CD14-positive monocyte (primary cell): Measurements from ENCODE around the gene UBR7. TPM values are rescaled to one million over a fixed set of nuclear protein-coding genes. Genes with fewer than 3 reads are reported as not detected.

Experiments
- DNase-seq, 3 donors: peaks; one replicate each; pipeline ENCODE4 v3.0.0-alpha.2; 2011 to 2022
- H2AFZ ChIP-seq: 2 replicates; pipeline ENCODE4 v1.6.0; 2012; ENCODE audit warnings: mild to moderate bottlenecking, low read depth, low read length, inconsistent platforms; ENCODE audit not compliant: insufficient read depth, poor library complexity, severe bottlenecking
- H3K27ac ChIP-seq, 2 donors: 1 replicate in 1 of 2; 2 replicates in 1 of 2; pipeline ENCODE4 v1.5.1; 2012 to 2013; ENCODE audit warnings: low read length in 2 of 2, control low read depth in 1 of 2, inconsistent platforms in 1 of 2, low read depth in 1 of 2, mild to moderate bottlenecking in 1 of 2
- H3K27me3 ChIP-seq, 2 donors: one replicate each; pipeline versions ENCODE4 v1.6.0 to v1.6.1; 2011 to 2013; ENCODE audit warnings: low read length in 2 of 2; ENCODE audit not compliant: control insufficient read depth in 2 of 2, insufficient read depth in 2 of 2
- H3K36me3 ChIP-seq, 2 donors: replicated peaks in 1 of 2; 1 replicate in 1 of 2; 2 replicates in 1 of 2; pipeline versions ENCODE4 v1.5.1 to v1.6.1; 2012 to 2013; ENCODE audit warnings: low read length in 2 of 2, control low read depth in 1 of 2, inconsistent platforms in 1 of 2, mild to moderate bottlenecking in 1 of 2; ENCODE audit not compliant: insufficient read depth in 2 of 2, control insufficient read depth in 1 of 2
- H3K4me1 ChIP-seq, 2 donors: 1 replicate in 1 of 2; 2 replicates in 1 of 2; pipeline versions ENCODE4 v1.5.1 to v1.6.1; 2012 to 2013; ENCODE audit warnings: low read length in 2 of 2, control low read depth in 1 of 2, inconsistent platforms in 1 of 2, mild to moderate bottlenecking in 1 of 2, moderate library complexity in 1 of 2; ENCODE audit not compliant: insufficient read depth in 2 of 2, control insufficient read depth in 1 of 2
- H3K4me2 ChIP-seq: replicated peaks from 2 replicates; pipeline ENCODE3; 2012; ENCODE audit warnings: low read length, moderate library complexity, mild to moderate bottlenecking; ENCODE audit not compliant: poor library complexity, severe bottlenecking; ENCODE audit errors: extremely low read depth
- H3K4me3 ChIP-seq, 3 experiments: fragments of 200-600 bp in 1 of 3; sonication (generic) in 1 of 3; replicated peaks in 1 of 3; 1 replicate in 2 of 3; 2 replicates in 1 of 3; pipeline ENCODE4 v1.5.1; 2011 to 2013; ENCODE audit warnings: low read length in 3 of 3, mild to moderate bottlenecking in 3 of 3, control low read depth in 2 of 3, low read depth in 2 of 3, inconsistent platforms in 1 of 3, moderate library complexity in 1 of 3
- H3K79me2 ChIP-seq: 2 replicates; pipeline ENCODE4 v1.6.0; 2012; ENCODE audit warnings: mild to moderate bottlenecking, control low read depth, inconsistent platforms, low read length, moderate library complexity; ENCODE audit not compliant: insufficient read depth
- H3K9ac ChIP-seq: 2 replicates; pipeline ENCODE4 v1.6.0; 2017; ENCODE audit warnings: low read length, mild to moderate bottlenecking; ENCODE audit not compliant: insufficient read depth, poor library complexity, severe bottlenecking
- H3K9me3 ChIP-seq, 2 donors: replicated peaks in 1 of 2; 1 replicate in 1 of 2; 2 replicates in 1 of 2; pipeline versions ENCODE4 v1.5.1 to v1.6.1; 2012 to 2013; ENCODE audit warnings: low read length in 2 of 2, control low read depth in 1 of 2; ENCODE audit not compliant: control insufficient read depth in 1 of 2, insufficient read depth in 1 of 2
- H4K20me1 ChIP-seq: 2 replicates; pipeline ENCODE4 v1.6.0; 2012; ENCODE audit warnings: mild to moderate bottlenecking, low read length, control low read depth, moderate library complexity; ENCODE audit not compliant: insufficient read depth
- H3K27ac Mint-ChIP-seq, 7 donors: one replicate each; pipeline ENCODE4 v1.8.0; 2020; ENCODE audit warnings: mild to moderate bottlenecking in 7 of 7, mixed read lengths in 7 of 7, moderate library complexity in 6 of 7, inconsistent platforms in 2 of 7
- H3K27me3 Mint-ChIP-seq, 3 donors: one replicate each; pipeline ENCODE4 v1.8.0; 2021 to 2022; ENCODE audit warnings: low read depth in 3 of 3, mild to moderate bottlenecking in 3 of 3, mixed read lengths in 3 of 3, moderate library complexity in 3 of 3, inconsistent platforms in 1 of 3
- H3K36me3 Mint-ChIP-seq, 2 donors: one replicate each; pipeline ENCODE4 v1.8.0; 2020; ENCODE audit warnings: mixed read lengths in 2 of 2, inconsistent platforms in 1 of 2, mild to moderate bottlenecking in 1 of 2
- H3K4me1 Mint-ChIP-seq: one replicate; pipeline ENCODE4 v1.8.0; 2020; ENCODE audit warnings: mild to moderate bottlenecking, mixed read lengths
- H3K4me3 Mint-ChIP-seq, 2 donors: one replicate each; pipeline ENCODE4 v1.8.0; 2020; ENCODE audit warnings: mild to moderate bottlenecking in 2 of 2, mixed read lengths in 2 of 2, moderate library complexity in 1 of 2
- H3K9me3 Mint-ChIP-seq, 7 donors: one replicate each; pipeline ENCODE4 v1.8.0; 2020 to 2022; ENCODE audit warnings: mixed read lengths in 7 of 7, mild to moderate bottlenecking in 6 of 7, moderate library complexity in 6 of 7, inconsistent platforms in 2 of 7
- CTCF ChIP-seq: fragments of 200-600 bp; IDR thresholded peaks from one replicate; pipeline ENCODE4 v1.8.0; 2022; ENCODE audit warnings: antibody characterized with exemption, mild to moderate bottlenecking
- WGBS: methylation state at CpG from one replicate; pipeline ENCODE4 v1.1.5; 2013; ENCODE audit warnings: missing lambda C conversion rate; ENCODE audit not compliant: insufficient coverage; 5-methylcytosine and 5-hydroxymethylcytosine counted together
- intact Hi-C, 2 donors: fragments of 100-400 bp; cut with micrococcal nuclease; formaldehyde crosslinking; loops; one replicate each; pipeline versions ENCODE4 v1.15.0 to v1.15.1; 2023
- polyA plus RNA-seq, 3 donors: library from polyadenylated mRNA; depleted of rRNA in 1 of 3; unstranded in 2 of 3; stranded (reverse) in 1 of 3; fragments of 300-500 nt in 2 of 3; fragments of >200 nt in 1 of 3; fragmentation: Illumina TruSeq in 2 of 3; gene quantifications; 1 replicate in 2 of 3; 2 replicates in 1 of 3; pipeline ENCODE4 v1.2.3, GENCODE V29; 2012 to 2021

The UBR7 gene
- polyA plus RNA-seq, 3 donors, result 8.2 to 16.7 (median 14.0) TPM

DNA sequence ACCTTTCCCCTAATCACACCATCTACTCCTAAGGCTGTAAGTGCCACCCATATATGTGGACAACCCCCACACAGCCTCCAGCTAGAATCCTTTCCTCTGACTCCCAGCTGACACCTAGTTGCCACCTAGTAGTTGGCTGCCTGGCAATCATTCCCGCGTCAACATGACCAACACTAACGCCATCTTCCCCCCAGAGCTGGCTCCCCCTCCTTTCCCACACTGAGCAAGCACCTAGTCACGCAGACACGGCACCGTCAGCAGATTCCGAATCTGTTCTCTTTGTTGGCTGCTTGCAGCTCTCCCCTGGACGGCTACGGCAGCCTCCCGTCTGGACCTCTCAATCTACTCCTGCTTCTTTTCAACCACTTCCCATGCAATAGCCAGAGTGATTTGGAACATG is 27.7 kb downstream of the UBR7 start:
- 70% methylated on average over 10 of the region's 10 CpGs for WGBS
- Histone ChIP-seq H3K27me3 (peaks cover 0 to 18% of the 10 kb centered on the region in 2 donors), H3K79me2 (no peaks in the 10 kb centered on the region), H3K9me3 (no peaks in the 10 kb centered on the region), H3K4me3 (no peak overlapping the region), H4K20me1 (no peaks in the 10 kb centered on the region), H3K9ac (no peak overlapping the region), H2AFZ (no peak overlapping the region), H3K27ac (no peak overlapping the region), H3K4me1 (peaks cover 0 to 10% of the 10 kb centered on the region in 2 donors), H3K36me3 (peaks cover 0 to 12% of the 10 kb centered on the region in 2 donors), H3K4me2 (no peak overlapping the region)
- Mint-ChIP-seq H3K9me3 (peaks cover 0 to 10% (median 0%) of the 10 kb centered on the region in 7 donors), H3K4me1 (peaks cover 15% of the 10 kb centered on the region), H3K36me3 (peaks cover 7 to 9% of the 10 kb centered on the region in 2 donors), H3K27ac (no peak overlapping the region), H3K4me3 (no peak overlapping the region), H3K27me3 (peaks cover 26 to 39% (median 28%) of the 10 kb centered on the region in 3 donors)
- no peak for DNase-seq
- TF ChIP-seq CTCF, result no peak
- intact Hi-C loops, result no loop called here

- Histone ChIP-seq H3K27me3 (no peaks in the 10 kb centered on the region), H3K9ac (no peak overlapping the region), H3K27ac (no peak overlapping the region), H4K20me1 (no peaks in the 10 kb centered on the region), H3K79me2 (no peaks in the 10 kb centered on the region), H2AFZ (no peak overlapping the region), H3K4me3 (no peak overlapping the region), H3K9me3 (no peaks in the 10 kb centered on the region), H3K36me3 (peaks cover 30 to 62% of the 10 kb centered on the region in 2 donors), H3K4me2 (no peak overlapping the region), H3K4me1 (no peaks in the 10 kb centered on the region)
- Mint-ChIP-seq H3K4me1 (no peaks in the 10 kb centered on the region), H3K27me3 (peaks cover 0 to under 1% (median 0%) of the 10 kb centered on the region in 3 donors), H3K9me3 (no peaks in the 10 kb centered on the region), H3K4me3 (no peak overlapping the region), H3K36me3 (peaks cover 50 to 57% of the 10 kb centered on the region in 2 donors), H3K27ac (no peak overlapping the region)
- 100% methylated on average over 13 of the region's 25 CpGs for WGBS
- no peak for TF ChIP-seq CTCF
- intact Hi-C loops, result no loop called here
- DNase-seq, result no peak
Observed at GRCh38 chr14:93239869-93240677, 33.0 kb downstream of the UBR7 start.
